GM19238 (cell line): ENCODE measurements around the gene PTPN5.

Source experiments
- DNase-seq: peaks from one replicate; pipeline ENCODE4 v3.0.0; 2011; ENCODE audit warnings: low spot score; ENCODE audit not compliant: insufficient read length

Gene PTPN5

GRCh38 chr11:18713646-18714442 lies 77.8 kb downstream of the PTPN5 start:
- no peak for DNase-seq

GRCh38 chr11:18710545-18710944 lies 81.1 kb downstream of the PTPN5 start:
- DNase-seq = no peak

- no peak for DNase-seq
These were observed 82.2 kb downstream of the PTPN5 start for GRCh38 chr11:18709414-18709813.

- DNase-seq = no peak
These were observed 83.7 kb downstream of the PTPN5 start for GRCh38 chr11:18707811-18708340.

- peak; percentile 53 for DNase-seq
These were observed 85.0 kb downstream of the PTPN5 start for GRCh38 chr11:18706330-18707243.

GRCh38 chr11:18705651-18706281 lies 85.8 kb downstream of the PTPN5 start:
- DNase-seq = no peak

GRCh38 chr11:18704698-18705097 lies 86.9 kb downstream of the PTPN5 start:
- no peak for DNase-seq

- DNase-seq = no peak
These were observed 87.5 kb downstream of the PTPN5 start for GRCh38 chr11:18704045-18704645.

- no peak for DNase-seq
These were observed 88.4 kb downstream of the PTPN5 start for GRCh38 chr11:18703001-18703763.

- DNase-seq = no peak
These were observed 89.9 kb downstream of the PTPN5 start for GRCh38 chr11:18701614-18702216.

- DNase-seq = no peak
These were observed 90.7 kb downstream of the PTPN5 start for GRCh38 chr11:18700872-18701271.

GRCh38 chr11:18700375-18700774 lies 91.2 kb downstream of the PTPN5 start:
- DNase-seq = no peak

GRCh38 chr11:18699848-18700261 lies 91.7 kb downstream of the PTPN5 start:
- DNase-seq = no peak

- DNase-seq = no peak
These were observed 92.4 kb downstream of the PTPN5 start for GRCh38 chr11:18699269-18699596.

- DNase-seq = peak; percentile 91
These were observed 93.0 kb downstream of the PTPN5 start, which contains the start of gene TMEM86A for GRCh38 chr11:18698341-18699268. Gene TMEM86A, plus strand, starts transcription at chr11:18698779. Its CDS starts 108 bp downstream, at chr11:18698887.

GRCh38 chr11:18697576-18697975 lies 94.0 kb downstream of the PTPN5 start:
- no peak for DNase-seq

- DNase-seq = no peak
These were observed 94.9 kb downstream of the PTPN5 start for GRCh38 chr11:18696638-18697225.

- DNase-seq = no peak
These were observed 98.4 kb downstream of the PTPN5 start for GRCh38 chr11:18692941-18693760.
